ENCODE results near the gene WNT9A.
"Not testable (repeated sequence)": the region's sequence is repeated elsewhere in the genome, so short reads cannot be mapped to it uniquely, and the experiment has no call there.

WNT9A gene

DNA sequence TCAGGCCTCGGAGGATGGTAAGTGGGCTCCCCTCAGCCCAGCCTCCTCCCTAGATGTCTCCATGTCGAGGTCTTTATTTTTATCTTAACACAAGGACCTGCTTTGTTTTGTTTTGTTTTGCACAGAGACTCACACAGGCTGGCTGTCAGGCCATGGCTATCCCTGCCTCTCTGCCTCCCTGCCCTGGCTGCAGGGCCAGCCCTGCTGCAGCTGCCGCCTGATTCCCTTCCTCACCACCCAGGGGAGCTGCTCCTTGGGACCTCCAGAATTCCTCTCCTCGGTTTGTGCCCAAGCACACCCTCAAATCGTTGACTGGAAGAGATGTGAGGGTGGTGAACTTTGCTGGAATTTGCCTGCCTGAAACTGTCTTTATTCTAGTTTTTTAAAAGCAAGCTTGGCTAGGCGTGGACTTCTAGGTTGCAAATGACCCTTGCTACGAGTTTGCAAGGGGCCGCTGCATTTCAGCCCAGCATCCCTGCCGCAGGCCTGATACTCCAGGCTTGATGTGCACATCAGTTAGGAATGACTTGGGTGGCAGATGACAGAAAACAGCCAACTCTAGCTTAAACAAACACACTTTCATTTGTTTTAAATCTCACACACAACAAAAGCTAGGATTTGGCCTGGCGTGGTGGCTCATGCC, 37.1 kb downstream of the WNT9A start:
- DNase-seq (ENCODE audit: low read depth) = no peak

DNA sequence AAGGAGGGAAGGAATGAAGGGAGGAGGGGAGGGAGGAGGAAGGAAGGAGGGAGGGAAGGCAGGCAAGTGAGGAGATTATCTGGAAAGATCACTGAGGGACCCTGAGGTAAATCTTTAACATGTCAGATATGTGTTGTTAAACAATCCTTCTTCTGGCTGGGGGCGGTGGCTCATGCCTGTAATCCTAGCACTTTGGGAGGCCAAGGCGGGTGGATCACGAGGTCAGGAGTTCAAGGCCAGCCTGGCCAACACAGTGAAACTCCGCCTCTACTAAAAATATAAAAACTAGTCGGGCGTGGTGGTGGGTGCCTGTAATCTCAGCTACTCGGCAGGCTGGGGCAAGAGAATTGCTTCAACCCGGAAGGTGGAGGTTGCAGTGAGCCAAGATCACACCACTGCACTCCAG, 37.8 kb downstream of the WNT9A start:
- DNase-seq (ENCODE audit: low read depth) = not testable (repeated sequence)

DNA sequence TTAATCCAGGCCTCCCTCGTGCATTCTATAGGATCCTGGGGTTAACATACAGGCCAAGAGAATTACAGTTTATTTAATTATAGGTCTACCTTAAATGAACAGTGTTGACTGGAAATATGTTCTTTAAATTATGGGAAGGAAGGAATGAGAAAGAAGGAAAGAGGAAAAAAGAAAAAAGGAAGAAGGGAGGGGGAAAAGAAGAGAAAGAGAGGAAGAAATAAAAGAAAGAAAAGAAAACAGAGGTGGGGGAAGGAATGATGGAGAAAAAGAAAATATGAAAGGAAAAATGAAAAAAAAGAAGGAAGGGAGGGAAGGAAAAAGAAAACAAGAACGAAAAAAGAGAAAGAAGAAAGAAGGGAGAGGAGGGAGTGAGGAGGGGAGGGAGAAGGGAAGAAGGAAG, 38.5 kb downstream of the WNT9A start:
- no peak for DNase-seq (ENCODE audit: low read depth)

DNA sequence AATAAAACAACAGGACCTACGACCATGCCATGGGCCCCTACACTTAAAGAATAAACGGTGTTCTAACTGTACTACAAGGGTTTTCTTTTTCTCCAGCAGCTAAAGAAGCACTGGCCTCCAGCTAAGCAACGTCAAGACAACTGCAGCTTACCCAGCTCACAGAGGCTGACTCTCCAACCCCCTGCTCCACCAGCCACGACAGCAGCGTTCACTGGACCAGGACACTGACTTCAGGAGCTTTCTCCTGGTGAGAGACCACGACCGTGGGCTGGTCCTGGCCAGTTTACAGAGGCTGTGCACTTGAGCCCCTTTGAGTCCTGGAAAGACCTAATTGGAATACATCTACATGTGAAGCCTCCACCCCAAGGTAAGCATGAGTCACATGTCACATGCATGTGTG, 39.4 kb downstream of the WNT9A start:
- no peak for DNase-seq (ENCODE audit: low read depth)

DNA sequence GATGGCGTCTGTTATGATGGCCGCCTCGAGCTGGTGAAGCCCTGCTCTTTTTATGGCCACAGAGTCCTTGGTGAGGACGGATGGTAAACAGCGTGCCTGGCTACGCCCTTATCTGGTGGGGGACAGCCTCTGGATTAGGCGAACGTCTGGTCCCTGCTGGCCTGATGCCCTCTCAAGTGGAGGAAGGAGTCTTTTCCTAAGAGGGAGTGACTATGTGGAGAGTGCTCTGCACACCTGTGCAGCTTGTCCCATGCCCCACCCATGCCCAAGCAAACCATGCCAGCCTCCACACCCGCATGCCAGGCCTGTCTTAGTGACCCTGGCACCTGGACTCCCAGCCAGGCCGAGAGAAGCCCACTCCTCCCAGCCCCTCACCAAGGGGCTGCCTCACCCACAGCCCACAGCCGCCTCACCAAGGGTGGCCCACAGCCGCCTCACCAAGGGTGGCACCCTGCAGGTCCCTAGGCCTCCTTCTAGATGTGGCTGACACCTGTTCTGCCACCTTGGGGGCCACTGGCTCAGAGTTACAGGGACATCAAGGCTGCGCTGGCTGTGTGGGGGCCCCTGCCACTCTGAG, 40.2 kb downstream of the WNT9A start:
- no peak for DNase-seq (ENCODE audit: low read depth)

DNA sequence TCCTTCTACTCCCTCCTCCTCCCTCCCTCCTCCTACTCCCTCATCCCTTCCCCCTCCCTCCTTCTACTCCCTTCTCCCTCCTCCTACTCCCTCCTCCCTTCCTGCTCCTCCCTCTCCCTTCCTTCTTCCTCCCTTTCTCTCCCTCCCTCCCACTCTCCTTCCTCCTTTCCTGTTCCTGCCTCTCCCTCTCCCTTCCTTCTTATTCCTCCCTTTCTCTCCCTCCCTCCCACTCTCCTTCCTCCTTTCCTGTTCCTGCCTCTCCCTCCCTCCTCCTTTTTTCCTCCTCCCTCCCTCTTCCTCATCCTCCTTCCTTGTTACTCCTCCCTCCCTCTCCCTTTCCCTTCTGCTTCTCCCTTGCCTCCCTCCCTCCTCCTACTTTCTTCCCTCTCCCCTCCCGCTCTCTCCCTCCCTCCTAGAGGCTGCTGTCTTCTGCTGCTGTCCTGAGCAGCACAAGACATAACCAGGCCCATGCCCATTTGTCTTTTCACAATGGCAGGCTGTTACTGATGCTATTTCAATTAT, 41.1 kb downstream of the WNT9A start:
- DNase-seq (ENCODE audit: low read depth) = no peak

DNA sequence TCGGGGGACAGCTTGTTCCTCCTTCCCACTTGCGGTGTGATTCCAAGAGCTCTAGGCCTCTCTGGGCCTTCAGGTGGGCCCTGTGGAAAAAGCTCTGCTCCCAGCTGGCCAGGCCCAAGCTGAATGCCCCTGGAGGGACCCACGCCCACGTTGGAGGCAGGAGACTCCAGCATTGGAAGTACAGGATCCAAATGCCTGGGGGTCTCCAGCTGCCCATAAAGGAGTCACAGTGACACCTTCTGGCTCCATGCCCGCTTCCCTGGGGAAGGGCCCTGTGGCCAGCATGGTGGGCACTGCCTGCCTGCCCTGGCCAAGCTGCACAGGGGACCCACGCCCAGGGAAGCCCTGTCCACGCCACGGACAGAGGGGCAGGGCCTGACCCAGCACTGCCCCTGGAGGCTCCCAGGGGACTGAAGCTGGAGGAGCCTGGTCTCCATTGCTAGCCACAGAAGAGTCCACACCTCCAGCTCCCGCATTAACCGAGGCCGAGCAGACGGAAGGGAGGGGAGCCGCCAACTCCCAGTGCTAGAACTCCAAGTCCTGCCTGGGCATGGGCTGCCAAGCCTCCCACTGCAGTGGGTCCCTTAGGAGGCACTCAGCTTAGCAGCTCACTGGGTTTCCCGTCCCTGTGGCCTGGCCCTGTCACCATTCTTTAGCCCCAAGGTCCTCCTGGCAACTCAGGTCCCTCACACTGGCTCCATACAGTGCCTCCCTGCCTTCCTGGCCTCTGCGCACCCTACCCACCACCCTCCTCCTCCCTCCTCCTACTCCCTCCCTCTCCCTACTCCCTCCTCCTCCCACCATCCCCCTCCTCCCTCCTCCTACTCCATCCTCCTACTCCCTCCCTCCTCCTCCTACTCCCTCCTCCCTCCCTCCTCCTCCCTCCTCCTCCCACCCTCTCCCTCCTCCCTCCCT, 41.9 kb downstream of the WNT9A start:
- no peak for DNase-seq (ENCODE audit: low read depth)

DNA sequence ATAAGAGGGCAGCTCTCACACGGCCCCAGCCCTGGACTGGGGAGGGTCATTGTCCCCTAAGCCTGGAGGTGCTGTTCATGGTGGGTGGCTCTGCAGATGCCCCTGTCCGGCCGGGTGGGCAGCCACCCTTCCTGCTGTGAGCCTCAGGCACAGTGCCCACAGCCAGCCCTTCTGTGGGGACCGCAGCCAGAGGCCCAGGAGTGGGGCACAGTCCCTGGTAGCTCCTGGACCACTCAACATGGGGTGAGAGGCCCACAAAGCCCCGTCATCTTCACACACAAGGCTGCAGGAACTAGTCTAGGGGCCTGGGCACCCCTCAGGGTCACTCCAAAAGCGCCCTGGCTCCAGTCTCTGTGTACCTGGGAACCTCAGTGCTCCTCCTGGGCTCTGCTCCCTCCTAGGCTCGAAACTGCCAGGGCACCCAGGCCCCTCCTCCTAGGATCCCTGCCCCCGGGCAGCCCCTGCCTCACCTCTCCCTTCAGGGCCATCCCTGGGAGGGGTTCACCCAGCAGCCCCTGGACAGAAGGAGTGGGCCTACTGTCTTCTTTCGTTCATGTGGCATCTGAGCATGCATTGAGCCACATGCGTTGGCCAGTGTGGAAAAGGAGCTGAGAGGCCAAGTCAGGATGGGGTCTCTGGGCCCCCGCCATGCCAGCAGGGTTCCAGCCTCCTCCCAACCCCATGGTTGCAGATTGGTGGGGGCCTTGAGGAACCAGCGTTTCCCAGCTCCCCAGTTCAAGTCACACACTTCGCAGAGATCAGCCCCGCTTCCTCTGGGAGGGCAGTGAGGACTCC, 43.0 kb downstream of the WNT9A start:
- DNase-seq (ENCODE audit: low read depth) = no peak

DNA sequence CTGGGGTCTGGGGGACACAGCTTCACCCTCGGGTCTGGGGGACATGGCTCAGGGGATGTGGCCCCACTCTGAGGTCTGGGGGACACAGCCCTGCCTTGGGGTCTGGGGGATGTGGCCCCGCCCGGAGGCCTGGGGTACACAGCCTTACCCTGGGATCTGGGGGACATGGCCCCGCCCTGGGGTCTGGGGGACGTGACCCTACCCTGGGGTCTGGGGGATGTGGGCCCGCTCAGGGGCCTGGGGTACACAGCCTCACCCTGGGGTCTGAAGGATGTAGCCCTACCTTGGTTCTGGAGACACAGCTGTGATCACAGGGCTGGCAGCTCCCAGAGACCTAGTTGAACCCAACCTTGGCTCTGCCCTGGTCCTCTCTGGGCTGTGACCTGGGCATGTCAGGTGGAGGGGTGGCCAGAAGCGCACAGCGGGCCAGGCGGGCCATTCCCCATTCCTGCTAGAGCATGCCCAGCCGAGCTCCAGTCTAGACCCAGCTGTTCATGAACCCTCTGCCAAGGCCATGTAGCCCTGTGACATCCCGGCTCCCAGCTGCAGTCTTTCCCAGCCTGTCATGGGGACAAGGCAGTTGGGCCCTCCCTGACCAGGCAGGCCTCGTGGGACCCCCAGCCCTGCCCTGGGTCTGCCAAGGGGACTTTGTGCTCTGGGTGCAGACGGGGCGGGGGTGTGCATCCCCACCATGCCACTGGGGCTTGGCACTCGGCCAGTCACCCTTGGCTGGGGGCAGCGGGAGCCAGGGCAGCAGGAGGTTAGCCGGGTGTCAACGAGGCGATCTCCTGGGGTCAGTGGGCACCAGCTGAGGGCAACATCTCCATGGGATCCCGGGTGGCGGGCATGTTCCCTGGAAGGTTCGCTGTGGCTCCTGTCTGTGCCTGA, 43.9 kb downstream of the WNT9A start:
- no peak for DNase-seq (ENCODE audit: low read depth)

DNA sequence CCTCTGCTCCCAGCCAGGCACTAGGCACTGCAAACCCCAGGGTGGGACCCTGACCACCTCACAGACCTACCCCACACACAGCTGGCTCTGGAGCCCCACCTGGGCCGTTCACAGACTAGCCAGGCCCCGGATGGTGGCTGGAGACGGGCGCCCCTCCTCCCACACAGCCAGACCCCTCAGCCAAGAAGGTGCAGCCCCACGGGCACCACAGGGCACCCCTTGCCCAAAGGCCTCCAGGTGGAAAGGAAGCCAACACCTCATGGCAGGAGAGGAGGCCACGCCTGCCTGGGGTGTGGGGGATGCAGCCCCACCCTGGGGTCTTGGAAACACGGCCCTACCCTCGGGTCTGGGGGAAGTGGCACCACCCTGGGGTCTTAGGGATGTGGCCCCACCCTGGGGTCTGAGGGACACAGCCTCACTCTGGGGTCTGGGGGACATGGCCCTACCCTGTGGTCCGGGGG, 44.6 kb downstream of the WNT9A start:
- no peak for DNase-seq (ENCODE audit: low read depth)

DNA sequence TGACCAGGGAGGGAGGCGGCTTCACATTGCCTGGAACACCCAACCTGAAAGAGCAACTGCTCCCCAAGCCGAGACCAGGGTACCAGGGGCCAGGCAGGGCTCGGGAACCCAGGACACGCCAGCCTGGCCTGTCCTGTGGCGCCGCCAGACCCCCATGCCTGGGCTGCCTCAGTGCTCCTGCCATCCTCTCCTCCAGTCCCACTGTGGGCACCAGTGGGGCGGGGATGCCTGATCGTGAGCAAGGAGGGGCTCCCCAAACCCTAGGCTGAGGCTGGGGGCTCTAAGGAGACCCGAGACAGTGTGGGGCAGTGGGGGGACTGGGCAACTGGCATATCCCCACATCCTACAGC, 45.1 kb downstream of the WNT9A start:
- no peak for DNase-seq (ENCODE audit: low read depth)

DNA sequence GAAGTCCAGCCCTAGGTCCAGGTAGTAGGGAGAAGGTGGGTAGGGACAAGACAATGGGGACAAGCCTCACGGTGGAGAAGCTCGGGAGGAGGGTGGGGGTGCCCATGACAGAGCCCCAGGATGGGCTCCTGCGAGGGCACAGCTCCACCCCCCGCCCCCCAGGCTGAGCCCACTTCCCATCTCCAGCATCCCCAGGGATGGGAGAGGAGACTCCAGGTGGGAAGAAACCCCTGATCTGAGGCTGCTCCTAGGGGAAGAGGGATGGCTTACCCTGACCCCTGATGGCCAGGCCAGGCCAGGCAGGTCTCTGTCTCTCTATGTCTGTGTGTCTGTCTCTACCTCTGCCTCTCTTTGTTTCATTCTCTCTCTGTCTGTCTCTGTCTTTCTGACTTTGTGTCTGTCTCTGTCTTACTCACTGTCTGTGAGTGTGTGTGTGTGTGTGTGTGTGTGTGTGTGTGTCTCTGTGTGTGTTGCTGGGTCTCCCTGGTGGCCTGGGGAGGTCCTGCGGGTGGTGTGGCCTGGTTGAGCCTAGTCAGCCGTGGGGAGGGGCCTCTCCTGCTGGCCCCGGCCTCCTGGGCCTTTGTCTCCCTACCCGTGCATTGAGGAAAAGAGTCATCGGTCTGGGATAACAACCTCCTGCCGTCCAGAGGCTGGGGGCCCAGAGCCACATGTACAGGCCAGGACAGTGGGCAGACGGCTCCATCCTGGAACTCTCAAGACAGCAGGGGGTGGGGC, 45.7 kb downstream of the WNT9A start:
- DNase-seq (ENCODE audit: low read depth) = no peak

DNA sequence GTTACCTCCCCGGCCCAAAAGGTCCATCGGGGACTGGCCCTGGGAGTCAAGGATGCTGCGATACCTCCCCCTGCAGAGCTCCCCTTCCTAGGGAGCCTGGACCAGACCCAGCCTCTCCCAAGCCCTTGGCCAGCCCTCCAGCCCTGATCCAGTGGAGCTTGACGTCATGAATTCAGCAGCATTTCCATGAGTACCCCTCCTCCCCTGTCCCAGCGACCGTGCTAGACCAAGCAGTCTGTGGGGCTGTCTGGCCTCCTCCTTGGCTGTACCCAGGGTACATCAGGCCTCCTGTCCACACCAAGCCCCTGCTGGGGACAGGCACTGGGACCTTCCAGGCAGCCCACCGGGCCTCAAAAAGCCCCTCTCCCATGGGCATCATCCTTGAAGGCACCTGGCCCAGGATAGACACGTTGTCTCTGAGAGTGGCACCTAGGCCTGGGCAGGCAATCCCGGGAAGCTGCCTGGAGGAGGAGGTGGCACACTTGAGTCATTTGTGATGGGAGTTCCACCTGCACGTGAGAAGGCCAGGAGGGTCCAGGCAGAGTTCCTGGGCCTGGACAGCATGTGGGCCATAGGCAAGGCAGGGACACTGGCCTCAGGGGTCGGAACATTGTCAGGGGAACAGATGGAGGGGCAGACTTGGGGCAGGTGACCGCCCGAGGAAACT, 46.4 kb downstream of the WNT9A start:
- no peak for DNase-seq (ENCODE audit: low read depth)

DNA sequence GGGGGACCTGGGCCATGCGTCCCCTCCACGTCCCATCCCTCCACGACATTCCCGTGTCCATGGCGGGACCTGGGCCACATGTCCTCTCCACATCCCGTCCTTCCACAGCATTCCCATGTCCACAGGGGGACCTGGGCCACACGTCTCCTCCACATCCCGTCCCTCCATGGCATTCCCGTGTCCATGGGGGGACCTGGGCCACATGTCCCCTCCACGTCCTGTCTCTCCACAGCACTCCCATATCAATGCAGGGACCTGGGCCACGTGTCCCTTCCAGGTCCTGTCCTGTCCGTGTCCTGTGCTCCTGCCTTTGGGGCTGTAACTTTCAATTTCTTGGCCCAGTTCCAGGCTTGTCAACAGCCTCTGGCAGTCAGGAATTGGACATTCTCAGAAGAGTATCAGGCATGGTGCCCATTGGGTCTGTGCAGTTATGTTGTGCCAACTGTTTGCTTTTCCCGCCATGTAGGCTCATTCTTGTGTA, 47.1 kb downstream of the WNT9A start:
- DNase-seq (ENCODE audit: low read depth) = no peak

DNA sequence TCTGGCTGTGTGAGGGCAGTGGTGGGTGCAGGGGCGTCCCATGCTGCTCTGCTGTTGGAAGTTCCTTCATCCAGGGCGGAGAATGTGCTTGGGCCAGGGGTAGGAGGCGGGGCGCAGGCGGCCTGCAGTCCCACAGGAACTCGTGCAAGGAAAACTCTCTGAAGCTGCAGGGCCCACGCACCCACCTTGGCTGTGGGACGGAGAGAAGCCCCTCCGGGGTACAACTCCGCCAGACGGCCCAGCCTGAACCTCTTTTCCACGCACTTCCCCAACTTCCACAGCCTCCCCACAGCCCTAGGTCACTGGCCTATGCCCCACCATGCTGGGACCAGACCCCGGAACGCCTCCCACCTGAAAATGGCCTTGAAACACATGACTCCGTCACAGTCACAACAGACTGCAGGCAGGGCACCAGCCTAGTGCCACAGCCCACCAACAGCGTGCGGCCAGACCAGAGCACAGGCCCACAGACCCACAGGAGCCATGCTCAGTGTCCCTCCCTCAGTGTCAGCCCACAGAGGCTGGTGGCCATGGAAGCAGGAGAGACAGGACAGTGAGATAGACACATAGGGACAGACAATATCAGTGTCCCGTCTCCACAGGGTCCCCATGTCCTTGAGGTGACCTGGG, 47.8 kb downstream of the WNT9A start:
- no peak for DNase-seq (ENCODE audit: low read depth)

DNA sequence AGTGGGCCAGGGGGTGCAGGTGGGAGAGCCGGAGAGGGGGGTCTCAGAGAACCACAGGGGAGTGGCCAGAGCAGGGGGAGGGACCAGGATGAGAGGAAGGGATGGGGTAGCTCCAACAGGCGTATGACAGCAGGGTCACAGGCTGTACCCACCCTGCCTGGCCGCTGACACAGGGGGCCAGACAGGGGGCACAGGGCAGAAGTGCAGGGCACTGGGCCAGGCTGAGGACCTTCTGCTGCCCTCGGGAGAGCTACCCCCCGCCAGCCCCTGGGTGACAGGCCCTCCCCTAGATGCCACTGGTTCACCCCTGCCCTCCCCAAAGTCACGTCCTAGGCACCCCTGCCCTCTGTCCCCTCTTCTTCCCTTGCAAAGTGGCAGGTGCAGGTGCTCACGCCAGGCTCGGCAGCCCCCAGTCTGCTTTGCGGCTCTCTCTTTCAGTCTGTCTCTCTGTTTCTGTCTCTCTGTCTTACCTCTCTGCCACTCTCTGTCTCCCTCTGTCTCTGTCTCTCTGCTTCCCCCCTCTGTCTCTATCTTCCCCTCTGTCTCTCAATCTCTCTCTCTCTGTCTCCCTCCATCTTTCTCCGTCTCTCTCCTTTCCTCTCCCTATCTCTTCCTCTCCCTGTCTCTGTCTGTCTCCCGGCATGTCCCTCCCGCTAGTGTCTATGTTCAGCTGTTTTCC, 48.5 kb downstream of the WNT9A start:
- DNase-seq (ENCODE audit: low read depth) = no peak

DNA sequence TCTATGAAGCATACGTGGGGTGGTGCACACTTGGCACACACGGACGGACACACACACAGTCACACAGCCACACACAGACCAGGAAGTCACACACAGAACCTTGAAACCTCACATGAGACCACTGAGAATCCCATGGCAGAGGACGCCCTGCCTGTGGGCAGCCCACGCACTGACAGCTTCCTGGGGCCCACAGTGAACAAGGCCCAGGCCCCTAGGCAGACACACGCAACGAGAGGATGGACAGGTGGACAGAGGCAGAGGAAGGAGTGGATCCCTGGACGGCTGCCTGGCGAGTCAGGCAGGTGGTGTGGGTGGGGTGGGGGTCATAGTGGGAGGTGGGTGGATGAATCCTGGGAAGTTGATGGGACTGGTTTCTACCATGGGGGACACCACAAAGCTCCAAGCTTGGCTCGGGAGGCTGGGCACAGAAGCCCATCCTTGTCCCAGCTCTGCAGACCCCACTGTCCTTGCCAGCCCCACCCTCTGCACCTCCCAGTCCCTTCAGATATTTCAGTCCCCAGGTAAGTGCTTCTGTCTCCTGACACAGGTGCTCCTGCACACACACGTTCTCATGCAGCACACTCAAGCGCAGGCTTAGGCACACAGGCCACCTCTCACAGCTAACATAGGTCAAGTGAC, 49.1 kb downstream of the WNT9A start:
- no peak for DNase-seq (ENCODE audit: low read depth)

Measured in HS-5 (cell line).